Measurements from ENCODE around the gene RUNX1.
"Not testable (repeated sequence)": the region's sequence is repeated elsewhere in the genome, so short reads cannot be mapped to it uniquely, and the experiment has no call there.

RUNX1 gene

GRCh38 chr21:34817821-34818661 is 231.1 kb downstream of the RUNX1 start:
- DNase-seq = no peak

- DNase-seq = no peak
Measured at GRCh38 chr21:34815831-34816705, 233.0 kb downstream of the RUNX1 start.

GRCh38 chr21:34814529-34814951 is 234.6 kb downstream of the RUNX1 start:
- no peak for DNase-seq

GRCh38 chr21:34813266-34813894 is 235.7 kb downstream of the RUNX1 start:
- DNase-seq = no peak

GRCh38 chr21:34812504-34813265 is 236.4 kb downstream of the RUNX1 start:
- DNase-seq = no peak

- DNase-seq = no peak
Measured at GRCh38 chr21:34811368-34811767, 237.7 kb downstream of the RUNX1 start.

GRCh38 chr21:34810786-34811185 is 238.3 kb downstream of the RUNX1 start:
- no peak for DNase-seq

GRCh38 chr21:34809822-34810221 is 239.3 kb downstream of the RUNX1 start:
- no peak for DNase-seq

GRCh38 chr21:34808569-34809204 is 240.4 kb downstream of the RUNX1 start:
- DNase-seq = no peak

GRCh38 chr21:34807881-34808568 is 241.1 kb downstream of the RUNX1 start:
- peak; percentile 44 to 54 for DNase-seq

GRCh38 chr21:34807146-34807880 is 241.8 kb downstream of the RUNX1 start:
- peak; percentile 60 to 67 for DNase-seq

GRCh38 chr21:34806423-34806822 is 242.7 kb downstream of the RUNX1 start:
- DNase-seq = no peak

- no peak for DNase-seq
Measured at GRCh38 chr21:34805157-34805556, 243.9 kb downstream of the RUNX1 start.

GRCh38 chr21:34804584-34804983 is 244.5 kb downstream of the RUNX1 start:
- not testable (repeated sequence) for DNase-seq

- no peak for DNase-seq
Measured at GRCh38 chr21:34803782-34804370, 245.2 kb downstream of the RUNX1 start.

GRCh38 chr21:34802180-34802899 is 246.8 kb downstream of the RUNX1 start:
- no peak for DNase-seq

GRCh38 chr21:34801519-34802132 is 247.5 kb downstream of the RUNX1 start:
- peak in 1 of 2 experiments; percentile 14 for DNase-seq

- DNase-seq = no peak
Measured at GRCh38 chr21:34800797-34801518, 248.1 kb downstream of the RUNX1 start.

All from activated CD4-positive, alpha-beta T cell treated with anti-CD3 and anti-CD28 coated beads, Interleukin-2, amount 50 U/mL, for 4 hours (primary cell).